GM12874 (cell line): ENCODE data around the gene NARF.

ENCODE experiments used
- CTCF ChIP-seq: IDR thresholded peaks from 2 replicates; pipeline ENCODE4 v1.5.1; 2011; ENCODE audit warnings: low read depth, mild to moderate bottlenecking, control low read depth, low read length, moderate library complexity; ENCODE audit not compliant: insufficient read depth

The NARF gene

GRCh38 chr17:82440469-82440981 lies 18.0 kb upstream of the NARF start:
- TF ChIP-seq CTCF = no peak

GRCh38 chr17:82440991-82441627 lies 17.4 kb upstream of the NARF start:
- TF ChIP-seq CTCF = no peak

- no peak for TF ChIP-seq CTCF
Observed at GRCh38 chr17:82441691-82442487, 16.7 kb upstream of the NARF start.

- no peak for TF ChIP-seq CTCF
Observed at GRCh38 chr17:82442643-82443464, 15.7 kb upstream of the NARF start.

- no peak for TF ChIP-seq CTCF
Observed at GRCh38 chr17:82443465-82444283, 14.9 kb upstream of the NARF start.

- TF ChIP-seq CTCF = no peak
Observed at GRCh38 chr17:82444284-82444893, 14.2 kb upstream of the NARF start.
